Measurements from ENCODE around the gene C2orf80. TPM values are rescaled to one million over a fixed set of nuclear protein-coding genes. Genes with fewer than 3 reads are reported as not detected.

C2orf80 gene
- total RNA-seq: not detected in 2 replicates

GRCh38 chr2:208189810-208190503 lies at the start of gene C2orf80:
Gene C2orf80, minus strand, starts transcription at chr2:208190030. Its CDS starts 3,044 bp downstream, at chr2:208186986.

GRCh38 chr2:208163489-208163888 lies 26.3 kb downstream of the C2orf80 start, which contains the start of gene CRYGA:
Gene CRYGA, minus strand, starts transcription at chr2:208163589. Its CDS starts 33 bp downstream, at chr2:208163556.

GRCh38 chr2:208146006-208146405 lies 43.8 kb downstream of the C2orf80 start, which contains the start of gene CRYGB:
Gene CRYGB, minus strand, starts transcription at chr2:208146158. Its CDS starts 38 bp downstream, at chr2:208146120.

GRCh38 chr2:208129744-208130711 lies 59.8 kb downstream of the C2orf80 start, which contains the start of gene CRYGC:
Gene CRYGC, minus strand, starts transcription at chr2:208129828. Its CDS starts 36 bp downstream, at chr2:208129792.

GRCh38 chr2:208124013-208124715 lies 65.7 kb downstream of the C2orf80 start, which contains the start of gene CRYGD:
Gene CRYGD, minus strand, starts transcription at chr2:208124524. Its CDS starts 51 bp downstream, at chr2:208124473.

Other genes with a start within 250 kb of the C2orf80 start
- 11.5 and 31.6 TPM in 2 replicates for gene PLEKHM3, start 164.5 kb downstream of the C2orf80 start, total RNA-seq
- gene CRYGD, start 65.5 kb downstream of the C2orf80 start, total RNA-seq: not detected in 2 replicates
- not detected in 2 replicates for gene CRYGC, start 60.2 kb downstream of the C2orf80 start, total RNA-seq
- not detected in 2 replicates for gene CRYGB, start 43.9 kb downstream of the C2orf80 start, total RNA-seq
- gene CRYGA, start 26.4 kb downstream of the C2orf80 start, total RNA-seq: not detected in 2 replicates
- 103 and 107 TPM in 2 replicates for gene IDH1, start 65.0 kb upstream of the C2orf80 start, total RNA-seq
- gene PIKFYVE, start 76.2 kb upstream of the C2orf80 start, total RNA-seq: 24.0 and 30.7 TPM in 2 replicates
- not detected in 2 replicates for gene PTH2R, start 216.8 kb upstream of the C2orf80 start, total RNA-seq

All from regular cardiac myocyte (primary cell).